Thoracic aorta (tissue), 2 donors: ENCODE measurements around the gene SHMT2. TPM values are rescaled to one million over a fixed set of nuclear protein-coding genes. Genes with fewer than 3 reads are reported as not detected.

Experiments used
- ATAC-seq: fragments of 150-250 bp; one replicate; pipeline ENCODE4 v1.8.0; 2017; ENCODE audit warnings: low read depth; ENCODE audit not compliant: insufficient number of reproducible peaks, low FRiP score
- DNase-seq: peaks from one replicate; pipeline ENCODE4 v3.0.0-alpha.2; 2020; ENCODE audit warnings: low spot score
- H3K27ac ChIP-seq, 2 donors: fragments of 200-600 bp; sonication (generic); 1 replicate in 1 of 2; 2 replicates in 1 of 2; pipeline ENCODE4 v1.5.1; 2016; ENCODE audit warnings: mild to moderate bottlenecking in 2 of 2, moderate library complexity in 2 of 2
- H3K27me3 ChIP-seq: fragments of 200-600 bp; sonication (generic); replicated peaks from 2 replicates; pipeline ENCODE4 v1.6.0; 2016; ENCODE audit warnings: mild to moderate bottlenecking; ENCODE audit not compliant: insufficient read depth
- H3K36me3 ChIP-seq: fragments of 200-600 bp; sonication (generic); one replicate; pipeline ENCODE4 v1.5.1; 2016
- H3K4me1 ChIP-seq, 2 donors: fragments of 200-600 bp; sonication (generic); 1 replicate in 1 of 2; 2 replicates in 1 of 2; pipeline versions ENCODE4 v1.5.1 to v1.6.0; 2016; ENCODE audit warnings: low read depth in 2 of 2, mild to moderate bottlenecking in 1 of 2; ENCODE audit not compliant: control insufficient read depth in 1 of 2
- H3K4me3 ChIP-seq: fragments of 200-600 bp; sonication (generic); 2 replicates; pipeline ENCODE4 v1.5.1; 2016; ENCODE audit warnings: mild to moderate bottlenecking
- H3K9me3 ChIP-seq: fragments of 200-600 bp; sonication (generic); 2 replicates; pipeline ENCODE4 v1.5.1; 2016
- total RNA-seq, 2 donors: library from RNA; depleted of rRNA; stranded (reverse); fragments of >200 nt; gene quantifications; one replicate each; pipeline versions ENCODE4 v1.1.0 to v1.2.3, GENCODE V29; 2016
- TF ChIP-seq, protein P1 (sequence below): fragments of 200-600 bp; sonication (generic); IDR thresholded peaks from one replicate; pipeline ENCODE4 v1.5.1; 2019; ENCODE audit warnings: antibody characterized with exemption

Gene SHMT2
- total RNA-seq, 2 donors from 2014 or later = 57.3 to 60.4 TPM

DNA sequence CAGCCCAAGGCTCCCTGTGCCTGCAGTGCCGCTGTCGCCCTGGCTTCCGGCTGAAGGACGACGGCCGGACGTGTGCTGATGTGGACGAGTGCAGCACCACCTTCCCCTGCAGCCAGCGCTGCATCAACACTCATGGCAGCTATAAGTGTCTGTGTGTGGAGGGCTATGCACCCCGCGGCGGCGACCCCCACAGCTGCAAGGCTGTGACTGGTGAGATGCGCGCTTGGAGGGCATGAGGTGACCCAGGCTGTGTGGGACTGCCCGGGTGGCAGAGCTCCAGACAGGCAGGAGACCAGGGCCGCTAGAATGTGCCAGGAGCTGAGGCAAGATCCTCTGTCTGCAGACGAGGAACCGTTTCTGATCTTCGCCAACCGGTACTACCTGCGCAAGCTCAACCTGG lies 32.6 kb upstream of the SHMT2 start:
- no peak overlapping the region for H3K27ac ChIP-seq
- no peak for ATAC-seq
- H3K4me1 ChIP-seq = no peaks in the 10 kb centered on the region
- no peaks in the 10 kb centered on the region for H3K9me3 ChIP-seq
- no peak for DNase-seq
- H3K36me3 ChIP-seq = peaks cover 98% of the 10 kb centered on the region
- TF ChIP-seq, protein P1, sequence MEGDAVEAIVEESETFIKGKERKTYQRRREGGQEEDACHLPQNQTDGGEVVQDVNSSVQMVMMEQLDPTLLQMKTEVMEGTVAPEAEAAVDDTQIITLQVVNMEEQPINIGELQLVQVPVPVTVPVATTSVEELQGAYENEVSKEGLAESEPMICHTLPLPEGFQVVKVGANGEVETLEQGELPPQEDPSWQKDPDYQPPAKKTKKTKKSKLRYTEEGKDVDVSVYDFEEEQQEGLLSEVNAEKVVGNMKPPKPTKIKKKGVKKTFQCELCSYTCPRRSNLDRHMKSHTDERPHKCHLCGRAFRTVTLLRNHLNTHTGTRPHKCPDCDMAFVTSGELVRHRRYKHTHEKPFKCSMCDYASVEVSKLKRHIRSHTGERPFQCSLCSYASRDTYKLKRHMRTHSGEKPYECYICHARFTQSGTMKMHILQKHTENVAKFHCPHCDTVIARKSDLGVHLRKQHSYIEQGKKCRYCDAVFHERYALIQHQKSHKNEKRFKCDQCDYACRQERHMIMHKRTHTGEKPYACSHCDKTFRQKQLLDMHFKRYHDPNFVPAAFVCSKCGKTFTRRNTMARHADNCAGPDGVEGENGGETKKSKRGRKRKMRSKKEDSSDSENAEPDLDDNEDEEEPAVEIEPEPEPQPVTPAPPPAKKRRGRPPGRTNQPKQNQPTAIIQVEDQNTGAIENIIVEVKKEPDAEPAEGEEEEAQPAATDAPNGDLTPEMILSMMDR = no peak
- no peaks in the 10 kb centered on the region for H3K27me3 ChIP-seq
- no peak overlapping the region for H3K4me3 ChIP-seq

DNA sequence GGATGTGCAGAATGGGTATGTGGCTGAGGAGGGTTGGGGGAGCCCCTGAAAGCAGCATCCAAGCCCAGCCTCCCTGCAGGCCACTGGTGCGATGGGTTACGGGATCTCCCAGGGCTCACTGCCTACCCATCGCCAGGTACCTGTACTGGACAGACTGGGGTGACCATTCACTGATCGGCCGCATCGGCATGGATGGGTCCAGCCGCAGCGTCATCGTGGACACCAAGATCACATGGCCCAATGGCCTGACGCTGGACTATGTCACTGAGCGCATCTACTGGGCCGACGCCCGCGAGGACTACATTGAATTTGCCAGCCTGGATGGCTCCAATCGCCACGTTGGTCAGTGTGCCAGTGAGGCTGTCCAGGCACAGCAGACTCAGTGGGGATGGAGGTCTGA lies 31.2 kb upstream of the SHMT2 start:
- no peak for DNase-seq
- TF ChIP-seq, protein P1 = no peak
- no peak for ATAC-seq
- Histone ChIP-seq H3K27me3 (no peaks in the 10 kb centered on the region), H3K9me3 (no peaks in the 10 kb centered on the region), H3K36me3 (peaks cover 97% of the 10 kb centered on the region), H3K4me3 (no peak overlapping the region), H3K27ac (no peak overlapping the region), H3K4me1 (no peaks in the 10 kb centered on the region)

DNA sequence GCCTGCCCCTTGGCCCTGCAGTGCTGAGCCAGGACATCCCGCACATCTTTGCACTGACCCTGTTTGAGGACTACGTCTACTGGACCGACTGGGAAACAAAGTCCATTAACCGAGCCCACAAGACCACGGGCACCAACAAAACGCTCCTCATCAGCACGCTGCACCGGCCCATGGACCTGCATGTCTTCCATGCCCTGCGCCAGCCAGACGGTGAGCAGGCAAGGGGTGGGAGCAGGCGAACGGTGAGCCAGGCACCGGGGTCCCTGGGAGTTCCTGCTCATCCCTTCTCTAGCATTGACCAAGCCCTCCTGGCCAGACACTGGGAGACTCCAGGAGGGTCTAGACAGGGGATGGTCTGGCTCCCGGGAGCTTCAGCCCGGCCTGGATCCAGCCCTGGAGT lies 30.3 kb upstream of the SHMT2 start:
- TF ChIP-seq, protein P1 = no peak
- H3K36me3 ChIP-seq = peaks cover 97% of the 10 kb centered on the region
- no peak for DNase-seq
- no peak overlapping the region for H3K27ac ChIP-seq
- H3K4me1 ChIP-seq = no peaks in the 10 kb centered on the region
- no peak overlapping the region for H3K4me3 ChIP-seq
- no peaks in the 10 kb centered on the region for H3K27me3 ChIP-seq
- ATAC-seq = no peak
- no peaks in the 10 kb centered on the region for H3K9me3 ChIP-seq

DNA sequence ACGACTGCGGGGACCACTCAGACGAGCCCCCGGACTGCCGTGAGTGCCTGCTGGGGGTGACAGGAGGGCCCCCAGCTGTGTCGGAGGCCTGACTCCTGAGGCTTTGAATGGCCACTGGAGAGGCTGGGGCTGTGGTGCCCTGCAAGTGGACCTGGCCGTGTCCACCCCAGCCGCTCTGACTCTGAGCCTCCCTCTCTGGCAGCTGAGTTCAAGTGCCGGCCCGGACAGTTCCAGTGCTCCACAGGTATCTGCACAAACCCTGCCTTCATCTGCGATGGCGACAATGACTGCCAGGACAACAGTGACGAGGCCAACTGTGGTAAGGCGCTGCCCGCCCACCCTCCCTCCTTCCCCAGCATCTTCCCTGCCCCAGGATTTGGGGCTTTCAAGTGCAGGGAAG lies 29.0 kb upstream of the SHMT2 start:
- Histone ChIP-seq H3K4me3 (no peak overlapping the region), H3K4me1 (no peaks in the 10 kb centered on the region), H3K9me3 (no peaks in the 10 kb centered on the region), H3K36me3 (peaks cover 97% of the 10 kb centered on the region), H3K27me3 (no peaks in the 10 kb centered on the region), H3K27ac (no peak overlapping the region)
- TF ChIP-seq, protein P1 = no peak
- DNase-seq (no peak), ATAC-seq (no peak)

DNA sequence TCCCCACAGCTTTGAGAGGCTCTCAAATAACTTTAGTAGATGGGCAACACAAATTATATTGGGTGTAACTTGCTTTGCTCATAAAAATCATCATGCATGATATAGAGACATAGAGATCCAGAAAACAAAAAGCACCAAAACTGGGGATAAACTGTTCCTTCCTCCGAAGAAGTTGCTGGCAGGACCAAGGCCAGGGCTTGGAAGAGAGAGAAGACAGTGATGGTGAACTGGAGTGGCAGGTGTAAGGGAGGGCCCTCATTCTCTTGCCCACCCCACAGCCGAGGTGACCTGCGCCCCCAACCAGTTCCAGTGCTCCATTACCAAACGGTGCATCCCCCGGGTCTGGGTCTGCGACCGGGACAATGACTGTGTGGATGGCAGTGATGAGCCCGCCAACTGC lies 28.3 kb upstream of the SHMT2 start:
- ATAC-seq (no peak), DNase-seq (no peak)
- no peak overlapping the region for H3K27ac ChIP-seq
- H3K36me3 ChIP-seq = peaks cover 97% of the 10 kb centered on the region
- no peaks in the 10 kb centered on the region for H3K27me3 ChIP-seq
- no peak overlapping the region for H3K4me3 ChIP-seq
- no peaks in the 10 kb centered on the region for H3K4me1 ChIP-seq
- no peaks in the 10 kb centered on the region for H3K9me3 ChIP-seq
- TF ChIP-seq, protein P1 = no peak
